A549 (cell line): ENCODE measurements around the gene ZIM2.
A peak's percentile ranks its signal among the peaks of the same experiment; 100 is the strongest.

Source experiments
- BHLHE40 ChIP-seq: IDR thresholded peaks from 2 replicates; pipeline ENCODE4 v1.6.1; 2012; ENCODE audit warnings: low read depth, low read length, inconsistent platforms
- CEBPB ChIP-seq, 2 experiments: fragments of >200 bp in 1 of 2; sonication (Bioruptor Twin) in 1 of 2; formaldehyde crosslinking in 1 of 2; IDR thresholded peaks; 2 replicates each; pipeline ENCODE4 v1.6.1; 2012 to 2016
- NPAS2 ChIP-seq: fragments of 250-450 bp; sonication (Bioruptor Pico); IDR thresholded peaks from 2 replicates; pipeline ENCODE4 v1.8.0; 2022; ENCODE audit warnings: mild to moderate bottlenecking, moderate library complexity, borderline replicate concordance
- NR3C1 ChIP-seq: fragments of >200 bp; sonication (Bioruptor Twin); formaldehyde crosslinking; IDR thresholded peaks from 3 replicates; pipeline ENCODE4 v1.6.1; 2017
- RARB ChIP-seq: fragments of 250-450 bp; sonication (Bioruptor Pico); IDR thresholded peaks from 2 replicates; pipeline ENCODE4 v1.8.0; 2021; ENCODE audit warnings: mild to moderate bottlenecking, moderate library complexity
- ZFP36 ChIP-seq: fragments of 450-650 bp; IDR thresholded peaks from 2 replicates; pipeline ENCODE4 v1.6.1; 2014; ENCODE audit warnings: borderline replicate concordance; ENCODE audit not compliant: partially characterized antibody
- TF ChIP-seq, protein P1 (sequence below): fragments of 200-600 bp; sonication (generic); IDR thresholded peaks from 2 replicates; pipeline ENCODE4 v1.6.1; 2016; ENCODE audit warnings: antibody characterized with exemption, mild to moderate bottlenecking, moderate library complexity
- TF ChIP-seq, protein P2 (sequence below): IDR thresholded peaks from 2 replicates; pipeline ENCODE4 v1.6.1; 2012

DNA sequence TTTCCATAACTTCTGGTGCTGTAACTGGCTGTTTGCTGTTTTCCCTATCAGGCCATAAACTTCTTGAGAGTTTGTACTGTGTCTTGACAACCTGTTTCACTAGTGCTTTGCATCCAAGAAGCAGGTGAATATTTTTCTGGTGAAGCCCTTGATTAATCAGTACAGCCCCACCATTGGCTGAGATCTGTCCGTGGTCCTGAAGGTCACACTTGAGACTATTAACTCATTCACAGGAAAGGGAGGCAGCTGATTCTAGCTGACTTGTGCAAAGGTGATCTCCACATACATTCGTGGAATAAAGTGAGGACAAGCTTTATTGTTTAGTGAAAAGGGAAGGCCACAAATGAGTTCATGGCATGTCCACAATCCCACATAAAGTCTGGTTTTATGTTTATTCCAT lies 107.5 kb downstream of the ZIM2 start:
- TF ChIP-seq NPAS2 (CRISPR knock-in tag): no peak
- TF ChIP-seq, protein P1, sequence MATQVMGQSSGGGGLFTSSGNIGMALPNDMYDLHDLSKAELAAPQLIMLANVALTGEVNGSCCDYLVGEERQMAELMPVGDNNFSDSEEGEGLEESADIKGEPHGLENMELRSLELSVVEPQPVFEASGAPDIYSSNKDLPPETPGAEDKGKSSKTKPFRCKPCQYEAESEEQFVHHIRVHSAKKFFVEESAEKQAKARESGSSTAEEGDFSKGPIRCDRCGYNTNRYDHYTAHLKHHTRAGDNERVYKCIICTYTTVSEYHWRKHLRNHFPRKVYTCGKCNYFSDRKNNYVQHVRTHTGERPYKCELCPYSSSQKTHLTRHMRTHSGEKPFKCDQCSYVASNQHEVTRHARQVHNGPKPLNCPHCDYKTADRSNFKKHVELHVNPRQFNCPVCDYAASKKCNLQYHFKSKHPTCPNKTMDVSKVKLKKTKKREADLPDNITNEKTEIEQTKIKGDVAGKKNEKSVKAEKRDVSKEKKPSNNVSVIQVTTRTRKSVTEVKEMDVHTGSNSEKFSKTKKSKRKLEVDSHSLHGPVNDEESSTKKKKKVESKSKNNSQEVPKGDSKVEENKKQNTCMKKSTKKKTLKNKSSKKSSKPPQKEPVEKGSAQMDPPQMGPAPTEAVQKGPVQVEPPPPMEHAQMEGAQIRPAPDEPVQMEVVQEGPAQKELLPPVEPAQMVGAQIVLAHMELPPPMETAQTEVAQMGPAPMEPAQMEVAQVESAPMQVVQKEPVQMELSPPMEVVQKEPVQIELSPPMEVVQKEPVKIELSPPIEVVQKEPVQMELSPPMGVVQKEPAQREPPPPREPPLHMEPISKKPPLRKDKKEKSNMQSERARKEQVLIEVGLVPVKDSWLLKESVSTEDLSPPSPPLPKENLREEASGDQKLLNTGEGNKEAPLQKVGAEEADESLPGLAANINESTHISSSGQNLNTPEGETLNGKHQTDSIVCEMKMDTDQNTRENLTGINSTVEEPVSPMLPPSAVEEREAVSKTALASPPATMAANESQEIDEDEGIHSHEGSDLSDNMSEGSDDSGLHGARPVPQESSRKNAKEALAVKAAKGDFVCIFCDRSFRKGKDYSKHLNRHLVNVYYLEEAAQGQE: peak; percentile 36; the same call in 1 of the 2 replicates
- no peak for TF ChIP-seq NR3C1
- no peak for TF ChIP-seq CEBPB (IDR thresholded peaks at IDR 0.05)
- TF ChIP-seq, protein P2, sequence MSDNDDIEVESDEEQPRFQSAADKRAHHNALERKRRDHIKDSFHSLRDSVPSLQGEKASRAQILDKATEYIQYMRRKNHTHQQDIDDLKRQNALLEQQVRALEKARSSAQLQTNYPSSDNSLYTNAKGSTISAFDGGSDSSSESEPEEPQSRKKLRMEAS: no peak
- TF ChIP-seq ZFP36: no peak
- no peak for TF ChIP-seq BHLHE40
- no peak for TF ChIP-seq RARB (CRISPR knock-in tag)
